ENCODE measurements around the gene SNX25.

GRCh38 chr4:185257694-185258093, 48.3 kb downstream of the SNX25 start:
- TF ChIP-seq EZH2 (IDR thresholded peaks at IDR 0.05; ENCODE audit: borderline replicate concordance, insufficient read depth, low read depth, low read length, poor library complexity, severe bottlenecking) = no peak
- TF ChIP-seq CTCF (IDR thresholded peaks at IDR 0.05) = no peak

Data from B cell (primary cell).